Uterus (tissue), 2 donors: Measurements from ENCODE around the gene NBEA.

Experiments
- POLR2A ChIP-seq, 2 donors: fragments of 450-650 bp; IDR thresholded peaks; one replicate each; pipeline ENCODE4 v1.6.1; 2016; ENCODE audit warnings: antibody characterized with exemption in 2 of 2, mild to moderate bottlenecking in 1 of 2, moderate library complexity in 1 of 2
- TF ChIP-seq, protein P1 (sequence below), 4 experiments: fragments of 200-600 bp in 2 of 4; fragments of 450-650 bp in 2 of 4; sonication (generic) in 2 of 4; IDR thresholded peaks; one replicate each; pipeline ENCODE4 v1.5.1; 2016 to 2019; ENCODE audit warnings: antibody characterized with exemption in 4 of 4, mild to moderate bottlenecking in 2 of 4, moderate library complexity in 1 of 4

DNA sequence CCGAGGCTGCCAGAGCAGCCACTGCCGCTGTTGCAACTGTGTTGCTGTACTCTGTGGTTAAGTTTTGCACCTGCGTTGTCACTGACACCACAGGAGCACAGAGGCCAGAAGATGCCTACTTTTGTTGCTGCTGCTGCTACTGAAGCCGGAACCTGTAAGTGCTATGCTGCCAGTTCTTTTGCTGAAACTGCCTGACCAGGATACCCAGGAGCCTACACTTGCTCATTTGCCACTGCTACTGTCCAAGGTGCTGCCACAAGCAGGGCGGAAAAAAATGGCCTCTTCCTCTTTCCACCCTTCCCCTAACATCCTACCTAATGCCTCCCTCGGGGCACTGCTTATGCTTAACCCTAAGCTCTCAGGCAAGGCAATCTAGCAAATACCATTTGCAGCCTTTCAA lies 29.0 kb upstream of the NBEA start:
- TF ChIP-seq, protein P1, sequence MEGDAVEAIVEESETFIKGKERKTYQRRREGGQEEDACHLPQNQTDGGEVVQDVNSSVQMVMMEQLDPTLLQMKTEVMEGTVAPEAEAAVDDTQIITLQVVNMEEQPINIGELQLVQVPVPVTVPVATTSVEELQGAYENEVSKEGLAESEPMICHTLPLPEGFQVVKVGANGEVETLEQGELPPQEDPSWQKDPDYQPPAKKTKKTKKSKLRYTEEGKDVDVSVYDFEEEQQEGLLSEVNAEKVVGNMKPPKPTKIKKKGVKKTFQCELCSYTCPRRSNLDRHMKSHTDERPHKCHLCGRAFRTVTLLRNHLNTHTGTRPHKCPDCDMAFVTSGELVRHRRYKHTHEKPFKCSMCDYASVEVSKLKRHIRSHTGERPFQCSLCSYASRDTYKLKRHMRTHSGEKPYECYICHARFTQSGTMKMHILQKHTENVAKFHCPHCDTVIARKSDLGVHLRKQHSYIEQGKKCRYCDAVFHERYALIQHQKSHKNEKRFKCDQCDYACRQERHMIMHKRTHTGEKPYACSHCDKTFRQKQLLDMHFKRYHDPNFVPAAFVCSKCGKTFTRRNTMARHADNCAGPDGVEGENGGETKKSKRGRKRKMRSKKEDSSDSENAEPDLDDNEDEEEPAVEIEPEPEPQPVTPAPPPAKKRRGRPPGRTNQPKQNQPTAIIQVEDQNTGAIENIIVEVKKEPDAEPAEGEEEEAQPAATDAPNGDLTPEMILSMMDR (IDR thresholded peaks at IDR 0.05) = no peak
- no peak for TF ChIP-seq POLR2A (IDR thresholded peaks at IDR 0.05)
